SK-N-SH treated with all-trans-retinoic acid at 6 μM for 48 hours (cell line): Measurements from ENCODE around the gene PHPT1.

Source experiments
- ATAC-seq: fragments of 200-7000 bp; cut with Tn5 transposase; 3 replicates; pipeline ENCODE4 v1.9.1; 2020; ENCODE audit warnings: mild to moderate bottlenecking, moderate library complexity
- ARNTL ChIP-seq: fragments of 450-650 bp; formaldehyde crosslinking; IDR thresholded peaks from 2 replicates; pipeline ENCODE4 v1.5.0; 2020; ENCODE audit warnings: low read depth, mild to moderate bottlenecking, moderate library complexity, borderline replicate concordance
- BACH2 ChIP-seq: fragments of 250-450 bp; sonication (Bioruptor Pico); IDR thresholded peaks from 2 replicates; pipeline ENCODE4 v1.9.0; 2021; ENCODE audit warnings: mild to moderate bottlenecking, borderline replicate concordance
- CREB5 ChIP-seq: fragments of 250-450 bp; sonication (Bioruptor Pico); IDR thresholded peaks from 2 replicates; pipeline ENCODE4 v1.5.1; 2020; ENCODE audit warnings: low read depth, mild to moderate bottlenecking, moderate library complexity
- CSDC2 ChIP-seq: fragments of 250-450 bp; sonication (Bioruptor Pico); IDR thresholded peaks from 2 replicates; pipeline ENCODE4 v1.5.0; 2020; ENCODE audit warnings: mild to moderate bottlenecking, moderate library complexity
- CSRNP3 ChIP-seq: fragments of 250-450 bp; sonication (Bioruptor Pico); IDR thresholded peaks from 2 replicates; pipeline ENCODE4 v1.5.1; 2021; ENCODE audit warnings: mild to moderate bottlenecking, moderate library complexity
- ESRRG ChIP-seq: fragments of 250-450 bp; sonication (Bioruptor Pico); IDR thresholded peaks from 2 replicates; pipeline ENCODE4 v1.6.1; 2021; ENCODE audit warnings: mild to moderate bottlenecking
- GLIS3 ChIP-seq: fragments of 250-450 bp; sonication (Bioruptor Pico); IDR thresholded peaks from 2 replicates; pipeline ENCODE4 v1.5.0; 2020; ENCODE audit warnings: mild to moderate bottlenecking, moderate library complexity
- OSR1 ChIP-seq: fragments of 250-450 bp; sonication (Bioruptor Pico); IDR thresholded peaks from 2 replicates; pipeline ENCODE4 v1.8.0; 2022; ENCODE audit warnings: moderate library complexity, mild to moderate bottlenecking, inconsistent platforms
- PATZ1 ChIP-seq: fragments of 250-450 bp; sonication (Bioruptor Pico); IDR thresholded peaks from 2 replicates; pipeline ENCODE4 v1.8.0; 2020; ENCODE audit warnings: mild to moderate bottlenecking, moderate library complexity, borderline replicate concordance
- POU6F1 ChIP-seq: fragments of 250-450 bp; sonication (Bioruptor Pico); IDR thresholded peaks from 2 replicates; pipeline ENCODE4 v1.8.0; 2021; ENCODE audit warnings: low read depth, mild to moderate bottlenecking, moderate library complexity, borderline replicate concordance
- PPARA ChIP-seq: fragments of 250-450 bp; sonication (Bioruptor Pico); IDR thresholded peaks from 2 replicates; pipeline ENCODE4 v1.5.0; 2020; ENCODE audit warnings: mild to moderate bottlenecking, borderline replicate concordance
- RARB ChIP-seq: fragments of 250-450 bp; sonication (Bioruptor Pico); IDR thresholded peaks from 2 replicates; pipeline ENCODE4 v1.8.0; 2021; ENCODE audit warnings: mild to moderate bottlenecking, moderate library complexity
- SNAI2 ChIP-seq: fragments of 250-450 bp; sonication (Bioruptor Pico); IDR thresholded peaks from 2 replicates; pipeline ENCODE4 v1.5.0; 2020; ENCODE audit warnings: mild to moderate bottlenecking, moderate library complexity
- TCF4 ChIP-seq: fragments of 250-450 bp; sonication (Bioruptor Pico); IDR thresholded peaks from 2 replicates; pipeline ENCODE4 v1.8.0; 2021; ENCODE audit warnings: mild to moderate bottlenecking, moderate library complexity, borderline replicate concordance
- TOX ChIP-seq: fragments of 250-450 bp; sonication (Bioruptor Pico); IDR thresholded peaks from 2 replicates; pipeline ENCODE4 v1.8.0; 2021; ENCODE audit warnings: mild to moderate bottlenecking, moderate library complexity, borderline replicate concordance
- TSHZ2 ChIP-seq: fragments of 250-450 bp; sonication (Bioruptor Pico); IDR thresholded peaks from 2 replicates; pipeline ENCODE4 v1.5.0; 2020; ENCODE audit warnings: mild to moderate bottlenecking, moderate library complexity
- ZC3H10 ChIP-seq: fragments of 250-450 bp; sonication (Bioruptor Pico); IDR thresholded peaks from 2 replicates; pipeline ENCODE4 v1.5.1; 2021; ENCODE audit warnings: mild to moderate bottlenecking, moderate library complexity
- ZFP3 ChIP-seq: fragments of 250-450 bp; sonication (Bioruptor Pico); IDR thresholded peaks from 2 replicates; pipeline ENCODE4 v1.5.0; 2020; ENCODE audit warnings: mild to moderate bottlenecking, moderate library complexity
- ZFP30 ChIP-seq: fragments of 450-650 bp; formaldehyde crosslinking; IDR thresholded peaks from 2 replicates; pipeline ENCODE4 v1.5.0; 2022; ENCODE audit warnings: mild to moderate bottlenecking, moderate library complexity
- ZNF565 ChIP-seq: fragments of 450-650 bp; formaldehyde crosslinking; conservative IDR thresholded peaks from 2 replicates; pipeline ENCODE4 v1.5.0; 2020; ENCODE audit warnings: low read depth, mild to moderate bottlenecking, moderate library complexity
- ZNF70 ChIP-seq: fragments of 450-650 bp; formaldehyde crosslinking; IDR thresholded peaks from 2 replicates; pipeline ENCODE4 v1.5.0; 2020; ENCODE audit warnings: mild to moderate bottlenecking, moderate library complexity
- ZNF8 ChIP-seq: fragments of 450-650 bp; formaldehyde crosslinking; IDR thresholded peaks from 2 replicates; pipeline ENCODE4 v1.5.0; 2020; ENCODE audit warnings: mild to moderate bottlenecking, moderate library complexity

Gene PHPT1

GRCh38 chr9:136806067-136806466 lies 43.1 kb upstream of the PHPT1 start:
- TF ChIP-seq ZFP3 (CRISPR knock-in tag) (no peak), CSRNP3 (CRISPR knock-in tag) (no peak), PATZ1 (CRISPR knock-in tag) (no peak), ESRRG (CRISPR knock-in tag) (no peak), ZC3H10 (CRISPR knock-in tag) (no peak), TCF4 (CRISPR knock-in tag) (no peak), ZNF565 (no peak), SNAI2 (no peak), BACH2 (CRISPR knock-in tag) (no peak), RARB (CRISPR knock-in tag) (no peak), ZNF8 (no peak), OSR1 (no peak), ARNTL (CRISPR knock-in tag) (no peak), CSDC2 (CRISPR knock-in tag) (no peak), ZFP30 (CRISPR knock-in tag) (no peak)
- no peak for ATAC-seq

GRCh38 chr9:136806631-136807201 lies 42.5 kb upstream of the PHPT1 start:
- no peak for TF ChIP-seq CSDC2 (CRISPR knock-in tag)
- no peak for TF ChIP-seq ZNF8
- TF ChIP-seq ZNF70 (CRISPR knock-in tag), result no peak
- TF ChIP-seq ZC3H10 (CRISPR knock-in tag), result no peak
- TF ChIP-seq TOX (CRISPR knock-in tag), result no peak
- TF ChIP-seq CSRNP3 (CRISPR knock-in tag), result no peak
- TF ChIP-seq ARNTL (CRISPR knock-in tag), result no peak
- no peak for TF ChIP-seq BACH2 (CRISPR knock-in tag)
- no peak for TF ChIP-seq GLIS3 (CRISPR knock-in tag)
- TF ChIP-seq CREB5, result no peak
- no peak for TF ChIP-seq ZFP30 (CRISPR knock-in tag)
- TF ChIP-seq OSR1, result no peak
- no peak for TF ChIP-seq TCF4 (CRISPR knock-in tag)
- no peak for TF ChIP-seq POU6F1
- TF ChIP-seq PATZ1 (CRISPR knock-in tag), result no peak
- no peak for TF ChIP-seq TSHZ2 (CRISPR knock-in tag)
- TF ChIP-seq PPARA (CRISPR knock-in tag), result no peak
- no peak for TF ChIP-seq RARB (CRISPR knock-in tag)
- peak; percentile 14 for ATAC-seq
